Upper lobe of left lung (tissue), 4 donors: ENCODE data around the gene SIRPB1.

ENCODE experiments used
- POLR2A ChIP-seq, 4 donors: fragments of 450-650 bp; IDR thresholded peaks; one replicate each; pipeline ENCODE4 v1.5.1; 2016 to 2017; ENCODE audit warnings: antibody characterized with exemption in 4 of 4, mild to moderate bottlenecking in 2 of 4
- TF ChIP-seq, protein P1 (sequence below), 6 experiments: fragments of 450-650 bp in 4 of 6; fragments of 200-600 bp in 2 of 6; sonication (generic) in 2 of 6; IDR thresholded peaks; one replicate each; pipeline ENCODE4 v1.5.1; 2016 to 2019; ENCODE audit warnings: antibody characterized with exemption in 6 of 6

DNA sequence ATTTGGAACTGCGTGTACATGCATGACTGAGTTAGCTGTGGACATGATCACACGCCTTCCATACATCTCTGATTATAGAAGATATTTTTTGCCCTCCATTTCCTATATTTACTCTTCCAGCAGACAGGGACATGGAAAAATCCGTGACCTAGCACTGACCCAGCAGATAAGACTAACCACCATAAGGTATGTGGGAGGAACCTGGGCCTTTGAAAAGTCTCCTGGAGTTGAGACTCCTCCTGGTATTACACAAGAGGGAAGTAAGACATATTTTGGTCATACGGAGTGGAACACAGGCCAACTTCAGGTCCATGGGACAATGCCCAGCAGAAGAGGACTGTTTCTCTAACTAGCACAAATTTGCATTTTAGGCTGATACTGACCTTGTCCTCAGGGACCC, 13.7 kb upstream of the SIRPB1 start:
- TF ChIP-seq, protein P1, sequence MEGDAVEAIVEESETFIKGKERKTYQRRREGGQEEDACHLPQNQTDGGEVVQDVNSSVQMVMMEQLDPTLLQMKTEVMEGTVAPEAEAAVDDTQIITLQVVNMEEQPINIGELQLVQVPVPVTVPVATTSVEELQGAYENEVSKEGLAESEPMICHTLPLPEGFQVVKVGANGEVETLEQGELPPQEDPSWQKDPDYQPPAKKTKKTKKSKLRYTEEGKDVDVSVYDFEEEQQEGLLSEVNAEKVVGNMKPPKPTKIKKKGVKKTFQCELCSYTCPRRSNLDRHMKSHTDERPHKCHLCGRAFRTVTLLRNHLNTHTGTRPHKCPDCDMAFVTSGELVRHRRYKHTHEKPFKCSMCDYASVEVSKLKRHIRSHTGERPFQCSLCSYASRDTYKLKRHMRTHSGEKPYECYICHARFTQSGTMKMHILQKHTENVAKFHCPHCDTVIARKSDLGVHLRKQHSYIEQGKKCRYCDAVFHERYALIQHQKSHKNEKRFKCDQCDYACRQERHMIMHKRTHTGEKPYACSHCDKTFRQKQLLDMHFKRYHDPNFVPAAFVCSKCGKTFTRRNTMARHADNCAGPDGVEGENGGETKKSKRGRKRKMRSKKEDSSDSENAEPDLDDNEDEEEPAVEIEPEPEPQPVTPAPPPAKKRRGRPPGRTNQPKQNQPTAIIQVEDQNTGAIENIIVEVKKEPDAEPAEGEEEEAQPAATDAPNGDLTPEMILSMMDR (IDR thresholded peaks at IDR 0.05) = no peak
- TF ChIP-seq POLR2A (IDR thresholded peaks at IDR 0.05) = no peak
